Astrocyte (in vitro differentiated cells and primary cell): ENCODE measurements around the gene WDR86.

Experiments
- CTCF ChIP-seq: IDR thresholded peaks from 2 replicates; pipeline ENCODE4 v1.5.1; 2011; ENCODE audit warnings: low read depth, mild to moderate bottlenecking, inconsistent platforms, low read length, moderate library complexity; ENCODE audit not compliant: insufficient read depth
- EZH2 ChIP-seq: IDR thresholded peaks from 2 replicates; pipeline ENCODE4 v1.6.1; 2012; ENCODE audit warnings: mild to moderate bottlenecking, low read length, inconsistent platforms; ENCODE audit not compliant: insufficient read depth

- TF ChIP-seq CTCF = no peak
- TF ChIP-seq EZH2 = no peak
These were observed 20.8 kb upstream of the WDR86 start for GRCh38 chr7:151430391-151431205.
